Hepatocyte (in vitro differentiated cells): Measurements from ENCODE around the gene TFCP2L1.

Source experiments
- EZH2 ChIP-seq: fragments of 200-600 bp; sonication (generic); IDR thresholded peaks from 2 replicates; pipeline ENCODE4 v1.6.1; 2016; ENCODE audit warnings: antibody characterized with exemption, mild to moderate bottlenecking, borderline replicate concordance
- TF ChIP-seq, protein P1 (sequence below): fragments of 200-600 bp; sonication (generic); IDR thresholded peaks from 2 replicates; pipeline ENCODE4 v1.5.1; 2016; ENCODE audit warnings: antibody characterized with exemption, mild to moderate bottlenecking; ENCODE audit not compliant: poor library complexity

- no peak for TF ChIP-seq EZH2
- TF ChIP-seq, protein P1, sequence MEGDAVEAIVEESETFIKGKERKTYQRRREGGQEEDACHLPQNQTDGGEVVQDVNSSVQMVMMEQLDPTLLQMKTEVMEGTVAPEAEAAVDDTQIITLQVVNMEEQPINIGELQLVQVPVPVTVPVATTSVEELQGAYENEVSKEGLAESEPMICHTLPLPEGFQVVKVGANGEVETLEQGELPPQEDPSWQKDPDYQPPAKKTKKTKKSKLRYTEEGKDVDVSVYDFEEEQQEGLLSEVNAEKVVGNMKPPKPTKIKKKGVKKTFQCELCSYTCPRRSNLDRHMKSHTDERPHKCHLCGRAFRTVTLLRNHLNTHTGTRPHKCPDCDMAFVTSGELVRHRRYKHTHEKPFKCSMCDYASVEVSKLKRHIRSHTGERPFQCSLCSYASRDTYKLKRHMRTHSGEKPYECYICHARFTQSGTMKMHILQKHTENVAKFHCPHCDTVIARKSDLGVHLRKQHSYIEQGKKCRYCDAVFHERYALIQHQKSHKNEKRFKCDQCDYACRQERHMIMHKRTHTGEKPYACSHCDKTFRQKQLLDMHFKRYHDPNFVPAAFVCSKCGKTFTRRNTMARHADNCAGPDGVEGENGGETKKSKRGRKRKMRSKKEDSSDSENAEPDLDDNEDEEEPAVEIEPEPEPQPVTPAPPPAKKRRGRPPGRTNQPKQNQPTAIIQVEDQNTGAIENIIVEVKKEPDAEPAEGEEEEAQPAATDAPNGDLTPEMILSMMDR = no peak
These were observed 24.4 kb downstream of the TFCP2L1 start for GRCh38 chr2:121260370-121261154.
